Measurements from ENCODE around the gene WDR59.

DNA sequence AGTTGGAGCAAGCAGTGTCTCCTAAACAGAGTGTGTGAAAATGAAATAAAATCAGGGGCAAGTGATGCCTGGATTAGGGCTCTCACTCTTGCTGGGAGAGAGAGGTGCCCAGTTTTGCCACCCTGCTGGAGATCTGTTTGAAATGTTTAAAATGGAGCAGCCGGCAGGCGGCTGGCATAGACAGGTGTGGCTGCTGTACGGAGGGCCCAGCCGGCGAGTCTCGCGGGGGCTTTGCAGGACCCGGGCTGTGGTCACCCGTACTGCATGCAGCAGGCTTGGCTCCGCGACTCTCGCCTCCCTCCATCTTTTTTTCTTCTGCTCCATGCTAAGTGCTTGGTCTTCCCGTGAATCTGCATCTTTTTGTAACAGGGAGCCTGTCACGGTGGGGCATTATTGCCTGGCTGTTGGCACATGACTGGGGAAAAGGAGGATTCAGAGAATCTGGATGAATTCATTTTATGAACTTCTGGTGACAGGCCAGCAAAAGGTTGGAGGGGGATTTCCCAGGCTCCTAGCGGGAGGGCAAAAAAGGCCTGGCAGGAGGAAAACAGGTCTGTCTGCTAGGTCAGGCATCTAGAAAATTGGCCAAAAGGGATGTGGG, 15.7 kb upstream of the WDR59 start:
- no peak for TF ChIP-seq POLR2AphosphoS5 (IDR thresholded peaks at IDR 0.05; ENCODE audit: low read depth, low read length)
- TF ChIP-seq POLR2A (IDR thresholded peaks at IDR 0.05; ENCODE audit: low read depth, low read length): no peak
- no peak for TF ChIP-seq TAF1 (IDR thresholded peaks at IDR 0.05; ENCODE audit: low read depth, low read length)
